ENCODE data around the gene CLCN1. TPM values are rescaled to one million over a fixed set of nuclear protein-coding genes. Genes with fewer than 3 reads are reported as not detected.

The CLCN1 gene
- total and polyA plus RNA-seq, 4 donors = 0.06 to 0.68 (median 0.28) TPM; not detected in 1

DNA sequence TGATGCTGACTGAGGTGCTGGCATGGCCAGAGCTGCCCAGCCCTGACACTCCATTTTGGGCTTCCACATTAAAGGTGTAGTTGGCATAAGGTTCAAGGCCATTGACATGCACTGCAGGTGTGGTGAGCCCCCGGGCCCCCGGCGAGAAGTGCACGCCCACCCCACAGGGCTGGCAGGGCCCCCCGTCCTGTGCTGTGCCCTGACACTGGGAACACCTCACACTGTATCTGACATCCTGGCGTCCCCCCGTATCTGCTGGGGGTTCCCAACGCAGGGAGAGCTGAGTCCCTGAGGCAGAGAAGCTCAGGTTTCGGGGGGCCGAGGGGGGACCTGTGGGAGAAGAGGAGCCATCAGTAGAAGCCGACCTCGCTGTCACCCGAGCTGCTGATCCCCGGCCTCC lies 82.7 kb downstream of the CLCN1 start:
- no peak overlapping the region for H3K4me3 ChIP-seq (ENCODE audit: low read depth, low read length)
- no peak for DNase-seq (ENCODE audit: low read depth in 4 of 6, low spot score in 6 of 6)
- no peaks in the 10 kb centered on the region for H3K27me3 ChIP-seq (ENCODE audit: control insufficient read depth, insufficient read depth, low read length)
- H3K4me1 ChIP-seq (ENCODE audit: control insufficient read depth, insufficient read depth, low read length) = peaks cover 9% of the 10 kb centered on the region
- no peak overlapping the region for H3K27ac ChIP-seq (ENCODE audit: low read depth, low read length)
- peaks cover 14% of the 10 kb centered on the region for H3K36me3 ChIP-seq (ENCODE audit: control insufficient read depth, insufficient read depth, low read length)
- 96% methylated on average over 5 of the region's 14 CpGs for WGBS (ENCODE audit: insufficient coverage)
- no peaks in the 10 kb centered on the region for H3K9me3 ChIP-seq (ENCODE audit: control insufficient read depth, insufficient read depth, low read length)

DNA sequence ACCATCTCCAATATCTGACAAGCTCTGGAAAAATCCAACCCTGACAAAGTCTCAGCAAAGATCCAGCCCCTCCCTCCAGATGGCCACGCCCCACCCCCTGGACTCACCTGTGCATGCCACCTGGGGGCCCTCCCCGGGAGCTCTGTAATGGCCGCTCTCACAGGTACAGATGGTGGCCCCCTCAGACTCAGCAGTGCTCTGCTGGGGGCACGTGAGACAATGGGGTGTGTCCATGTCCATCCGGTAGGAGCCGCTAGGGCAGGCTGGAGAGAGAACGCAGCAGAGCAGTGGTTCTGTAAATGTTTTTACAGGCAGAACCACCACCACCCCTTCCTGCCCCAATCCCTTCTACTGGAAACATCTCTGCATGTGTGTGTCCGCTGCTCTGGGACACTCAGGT lies 83.2 kb downstream of the CLCN1 start:
- H3K9me3 ChIP-seq (ENCODE audit: control insufficient read depth, insufficient read depth, low read length) = no peaks in the 10 kb centered on the region
- peaks cover 9% of the 10 kb centered on the region for H3K36me3 ChIP-seq (ENCODE audit: control insufficient read depth, insufficient read depth, low read length)
- no peak overlapping the region for H3K27ac ChIP-seq (ENCODE audit: low read depth, low read length)
- no peak for DNase-seq (ENCODE audit: low read depth in 4 of 6, low spot score in 6 of 6)
- H3K4me1 ChIP-seq (ENCODE audit: control insufficient read depth, insufficient read depth, low read length) = peaks cover 9% of the 10 kb centered on the region
- no peaks in the 10 kb centered on the region for H3K27me3 ChIP-seq (ENCODE audit: control insufficient read depth, insufficient read depth, low read length)
- WGBS (ENCODE audit: insufficient coverage) = 80% methylated on average over 5 of the region's 8 CpGs
- H3K4me3 ChIP-seq (ENCODE audit: low read depth, low read length) = no peak overlapping the region

DNA sequence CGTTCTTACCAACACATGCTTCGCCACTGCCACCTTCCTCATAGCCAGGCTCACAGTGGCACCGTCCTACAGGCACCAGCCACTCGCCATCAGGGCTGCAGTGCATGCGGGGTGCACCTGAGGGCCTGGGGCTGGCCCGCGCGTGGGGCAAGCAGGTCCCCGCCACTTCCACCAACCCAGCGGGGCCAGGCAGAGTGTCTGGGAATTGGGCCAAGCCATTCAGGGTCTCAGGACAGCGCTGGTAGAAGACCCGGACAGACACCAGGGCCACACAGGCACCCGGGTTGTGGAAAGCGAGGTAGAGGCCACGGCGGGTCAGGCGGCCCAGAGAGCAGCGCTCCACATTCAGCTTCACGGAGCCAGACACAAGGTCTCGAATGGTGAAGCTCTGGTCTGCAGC lies 83.7 kb downstream of the CLCN1 start:
- H3K36me3 ChIP-seq (ENCODE audit: control insufficient read depth, insufficient read depth, low read length) = peaks cover 9% of the 10 kb centered on the region
- no peak overlapping the region for H3K4me3 ChIP-seq (ENCODE audit: low read depth, low read length)
- H3K27ac ChIP-seq (ENCODE audit: low read depth, low read length) = no peak overlapping the region
- 96% methylated on average over 16 of the region's 20 CpGs for WGBS (ENCODE audit: insufficient coverage)
- no peak for DNase-seq (ENCODE audit: low read depth in 4 of 6, low spot score in 6 of 6)
- no peaks in the 10 kb centered on the region for H3K9me3 ChIP-seq (ENCODE audit: control insufficient read depth, insufficient read depth, low read length)
- H3K27me3 ChIP-seq (ENCODE audit: control insufficient read depth, insufficient read depth, low read length) = no peaks in the 10 kb centered on the region
- peaks cover 9% of the 10 kb centered on the region for H3K4me1 ChIP-seq (ENCODE audit: control insufficient read depth, insufficient read depth, low read length)

DNA sequence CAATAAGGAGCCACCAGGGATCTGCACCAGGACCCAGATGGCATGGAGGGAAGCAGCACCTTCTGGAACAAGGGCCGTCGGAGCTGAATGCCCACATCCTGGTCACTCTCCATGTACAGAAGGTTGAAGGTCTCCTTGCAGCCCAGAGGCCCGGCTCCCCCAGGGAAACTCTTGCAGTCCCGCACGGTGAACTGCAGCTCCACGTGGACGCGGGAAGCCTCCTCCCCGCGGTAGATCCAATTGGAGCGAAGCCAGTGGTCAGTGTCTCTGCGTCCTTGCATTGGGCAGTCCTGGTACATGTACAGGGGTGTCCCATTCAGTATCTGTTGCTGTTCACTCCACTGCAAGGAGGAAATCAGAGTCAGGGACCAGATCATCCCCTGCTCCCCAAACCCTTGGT lies 85.4 kb downstream of the CLCN1 start:
- Histone ChIP-seq H3K27ac (ENCODE audit: low read depth, low read length) (no peak overlapping the region), H3K36me3 (ENCODE audit: control insufficient read depth, insufficient read depth, low read length) (peaks cover 7% of the 10 kb centered on the region), H3K9me3 (ENCODE audit: control insufficient read depth, insufficient read depth, low read length) (no peaks in the 10 kb centered on the region), H3K27me3 (ENCODE audit: control insufficient read depth, insufficient read depth, low read length) (no peaks in the 10 kb centered on the region), H3K4me1 (ENCODE audit: control insufficient read depth, insufficient read depth, low read length) (peaks cover 7% of the 10 kb centered on the region), H3K4me3 (ENCODE audit: low read depth, low read length) (no peak overlapping the region)
- DNase-seq (ENCODE audit: low read depth in 4 of 6, low spot score in 6 of 6) = no peak
- 94% methylated on average over 12 of the region's 12 CpGs for WGBS (ENCODE audit: insufficient coverage)

Small RNA genes lying within 50 kb of the gene (small RNA-seq; reads per million reads assigned to genes)
- gene MIR6892 (ENCODE audit: low replicate concordance) = 0.18 reads per million
- not detected for gene RN7SL481P (ENCODE audit: low replicate concordance)
- not detected for gene RN7SL535P (ENCODE audit: low replicate concordance)

Other genes with a start within 250 kb of the CLCN1 start
- gene PIP, start 184.0 kb upstream of the CLCN1 start, total RNA-seq = not detected
- gene PIP, start 184.0 kb upstream of the CLCN1 start, polyA plus RNA-seq (ENCODE audit: insufficient read length in 2 of 2) = not detected
- gene TAS2R39, start 132.7 kb upstream of the CLCN1 start, total RNA-seq = not detected
- gene TAS2R39, start 132.7 kb upstream of the CLCN1 start, polyA plus RNA-seq (ENCODE audit: insufficient read length in 2 of 2) = not detected
- not detected for gene TAS2R40, start 94.1 kb upstream of the CLCN1 start, total RNA-seq
- gene TAS2R40, start 94.1 kb upstream of the CLCN1 start, polyA plus RNA-seq (ENCODE audit: insufficient read length in 2 of 2) = not detected
- gene GSTK1, start 52.7 kb upstream of the CLCN1 start, total RNA-seq = 100 to 1,000 TPM in 1 of 2 donors, 10 to 100 TPM in 1; 58.2 to 131 TPM
- gene GSTK1, start 52.7 kb upstream of the CLCN1 start, polyA plus RNA-seq (ENCODE audit: insufficient read length in 2 of 2) = 10 to 100 TPM; 84.6 to 91.7 TPM
- 1 to 10 TPM in 1 of 2 donors, under 1 TPM in 1; 0.59 to 2.2 TPM for gene TMEM139, start 31.2 kb upstream of the CLCN1 start, total RNA-seq
- 1 to 10 TPM; 1.3 to 2.2 TPM for gene TMEM139, start 31.2 kb upstream of the CLCN1 start, polyA plus RNA-seq (ENCODE audit: insufficient read length in 2 of 2)
- gene CASP2, start 27.8 kb upstream of the CLCN1 start, total RNA-seq = 10 to 100 TPM; 14.2 to 17.6 TPM
- gene CASP2, start 27.8 kb upstream of the CLCN1 start, polyA plus RNA-seq (ENCODE audit: insufficient read length in 2 of 2) = 10 to 100 TPM; 21.9 to 28.5 TPM
- 10 to 100 TPM; 26.7 to 53.5 TPM for gene FAM131B, start 46.6 kb downstream of the CLCN1 start, total RNA-seq
- 100 to 1,000 TPM; 108 to 112 TPM for gene FAM131B, start 46.6 kb downstream of the CLCN1 start, polyA plus RNA-seq (ENCODE audit: insufficient read length in 2 of 2)
- 10 to 100 TPM; 18.3 to 37.2 TPM for gene ZYX, start 65.2 kb downstream of the CLCN1 start, total RNA-seq
- 100 to 1,000 TPM; 159 to 169 TPM for gene ZYX, start 65.2 kb downstream of the CLCN1 start, polyA plus RNA-seq (ENCODE audit: insufficient read length in 2 of 2)
- gene EPHA1, start 92.7 kb downstream of the CLCN1 start, total RNA-seq = under 1 TPM; 0.89 to 0.94 TPM
- 1 to 10 TPM; 3.6 to 6.6 TPM for gene EPHA1, start 92.7 kb downstream of the CLCN1 start, polyA plus RNA-seq (ENCODE audit: insufficient read length in 2 of 2)
- not detected for gene TAS2R60, start 127.3 kb downstream of the CLCN1 start, total RNA-seq
- not detected for gene TAS2R60, start 127.3 kb downstream of the CLCN1 start, polyA plus RNA-seq (ENCODE audit: insufficient read length in 2 of 2)
- gene TAS2R41, start 161.8 kb downstream of the CLCN1 start, total RNA-seq = not detected
- gene TAS2R41, start 161.8 kb downstream of the CLCN1 start, polyA plus RNA-seq (ENCODE audit: insufficient read length in 2 of 2) = not detected

Measured in spinal cord (tissue), 10 donors.